AG09309 (cell line): ENCODE data around the gene SELPLG.
"Not testable (repeated sequence)": the region's sequence is repeated elsewhere in the genome, so short reads cannot be mapped to it uniquely, and the experiment has no call there.

Experiments used
- DNase-seq: peaks from one replicate; pipeline ENCODE4 v3.0.0-alpha.2; 2010; ENCODE audit warnings: low read depth
- H3K4me3 ChIP-seq: 2 replicates; pipeline ENCODE4 v1.5.1; 2011; ENCODE audit warnings: mild to moderate bottlenecking, low read depth, low read length, moderate library complexity; ENCODE audit not compliant: control insufficient read depth
- CTCF ChIP-seq: IDR thresholded peaks from 2 replicates; pipeline ENCODE4 v1.5.1; 2011; ENCODE audit warnings: mild to moderate bottlenecking, low read depth, low read length, inconsistent platforms; ENCODE audit not compliant: insufficient read depth, control insufficient read depth; ENCODE audit errors: missing control alignments

SELPLG gene

GRCh38 chr12:108638141-108638827, 4.6 kb upstream of the SELPLG start:
- DNase-seq = no peak
- no peak overlapping the region for H3K4me3 ChIP-seq
- TF ChIP-seq CTCF = no peak

- TF ChIP-seq CTCF = no peak
- no peak overlapping the region for H3K4me3 ChIP-seq
- no peak for DNase-seq
Measured at GRCh38 chr12:108637222-108637971, 3.7 kb upstream of the SELPLG start.

GRCh38 chr12:108635997-108636808, 2.5 kb upstream of the SELPLG start:
- TF ChIP-seq CTCF = no peak
- H3K4me3 ChIP-seq = no peak overlapping the region
- DNase-seq = no peak

- DNase-seq = no peak
- H3K4me3 ChIP-seq = no peak overlapping the region
Measured at GRCh38 chr12:108635201-108635996, 1.7 kb upstream of the SELPLG start.

GRCh38 chr12:108634341-108634751, 652 bp upstream of the SELPLG start:
- no peak for DNase-seq
- no peak for TF ChIP-seq CTCF
- H3K4me3 ChIP-seq = no peak overlapping the region

More at GRCh38 chr12:108635201-108635996, 1.7 kb upstream of the SELPLG start:
- no peak for TF ChIP-seq CTCF

GRCh38 chr12:108633081-108633533, 587 bp downstream of the SELPLG start:
- H3K4me3 ChIP-seq = no peak overlapping the region
- TF ChIP-seq CTCF = no peak
- DNase-seq = no peak

- not testable (repeated sequence) for H3K4me3 ChIP-seq, DNase-seq
Measured at GRCh38 chr12:108631261-108631660, 2.4 kb downstream of the SELPLG start.
